Glutamatergic neuron (in vitro differentiated cells): ENCODE data around the gene S100G. TPM values are rescaled to one million over a fixed set of nuclear protein-coding genes. Genes with fewer than 3 reads are reported as not detected.
"Not testable (repeated sequence)": the region's sequence is repeated elsewhere in the genome, so short reads cannot be mapped to it uniquely, and the experiment has no call there.

ENCODE experiments used
- DNase-seq: peaks from one replicate; pipeline ENCODE4 v3.0.0; 2022
- H3K27ac Mint-ChIP-seq: one replicate; pipeline ENCODE4 v1.8.0; 2020; ENCODE audit warnings: mild to moderate bottlenecking, mixed read lengths, inconsistent platforms; ENCODE audit not compliant: unreplicated experiment
- H3K27me3 Mint-ChIP-seq: one replicate; pipeline ENCODE4 v1.8.0; 2020; ENCODE audit warnings: mild to moderate bottlenecking, moderate library complexity, mixed read lengths, inconsistent platforms; ENCODE audit not compliant: unreplicated experiment
- H3K36me3 Mint-ChIP-seq: one replicate; pipeline ENCODE4 v1.8.0; 2020; ENCODE audit warnings: mild to moderate bottlenecking, mixed read lengths, inconsistent platforms; ENCODE audit not compliant: unreplicated experiment
- H3K4me1 Mint-ChIP-seq: one replicate; pipeline ENCODE4 v1.8.0; 2020; ENCODE audit warnings: mild to moderate bottlenecking, low read depth, mixed read lengths, inconsistent platforms; ENCODE audit not compliant: unreplicated experiment
- H3K4me3 Mint-ChIP-seq: one replicate; pipeline ENCODE4 v1.8.0; 2020; ENCODE audit warnings: mild to moderate bottlenecking, mixed read lengths, inconsistent platforms; ENCODE audit not compliant: unreplicated experiment
- H3K9me3 Mint-ChIP-seq: one replicate; pipeline ENCODE4 v1.8.0; 2020; ENCODE audit warnings: mild to moderate bottlenecking, moderate library complexity, mixed read lengths, inconsistent platforms; ENCODE audit not compliant: unreplicated experiment
- CTCF ChIP-seq: fragments of 200-600 bp; sonication (generic); IDR thresholded peaks from one replicate; pipeline ENCODE4 v1.5.0; 2021; ENCODE audit not compliant: partially characterized antibody, unreplicated experiment
- total RNA-seq: library from RNA; stranded (reverse); fragmentation: NEBNext Ultra II Directional; extraction: Animal tissue kit (Norgen Biotek cat#: 25700); gene quantifications from one replicate; pipeline ENCODE4 v1.2.1, GENCODE V29; 2021; ENCODE audit not compliant: unreplicated experiment

S100G gene
- total RNA-seq, 1 donor from 2014 or later, result not detected

GRCh38 chrX:16619024-16619423 is 30.9 kb upstream of the S100G start:
- peaks cover 2% of the 10 kb centered on the region for H3K27me3 Mint-ChIP-seq

GRCh38 chrX:16628511-16628910 is 21.4 kb upstream of the S100G start:
- DNase-seq, H3K27me3 Mint-ChIP-seq, H3K9me3 Mint-ChIP-seq, H3K27ac Mint-ChIP-seq, H3K4me3 Mint-ChIP-seq, H3K4me1 Mint-ChIP-seq, H3K36me3 Mint-ChIP-seq: not testable (repeated sequence)

More at GRCh38 chrX:16619024-16619423, 30.9 kb upstream of the S100G start:
- Mint-ChIP-seq H3K36me3 (no peaks in the 10 kb centered on the region), H3K4me1 (no peaks in the 10 kb centered on the region), H3K9me3 (no peaks in the 10 kb centered on the region), H3K27ac (no peak overlapping the region), H3K4me3 (no peak overlapping the region)
- DNase-seq, result no peak
- TF ChIP-seq CTCF, result no peak

- no peak for TF ChIP-seq CTCF
- no peak for DNase-seq
- H3K9me3 Mint-ChIP-seq, result no peaks in the 10 kb centered on the region
- H3K27me3 Mint-ChIP-seq, result no peaks in the 10 kb centered on the region
- no peak overlapping the region for H3K27ac Mint-ChIP-seq
- H3K36me3 Mint-ChIP-seq, result no peaks in the 10 kb centered on the region
- H3K4me1 Mint-ChIP-seq, result peaks cover 4% of the 10 kb centered on the region
- no peak overlapping the region for H3K4me3 Mint-ChIP-seq
These were observed 20.9 kb upstream of the S100G start for GRCh38 chrX:16628946-16629595.

GRCh38 chrX:16629909-16630308 is 20.0 kb upstream of the S100G start:
- Mint-ChIP-seq H3K27ac (no peak overlapping the region), H3K4me3 (no peak overlapping the region), H3K9me3 (no peaks in the 10 kb centered on the region), H3K36me3 (no peaks in the 10 kb centered on the region), H3K27me3 (no peaks in the 10 kb centered on the region), H3K4me1 (peaks cover 4% of the 10 kb centered on the region)
- DNase-seq, result no peak
- no peak for TF ChIP-seq CTCF

GRCh38 chrX:16633754-16634153 is 16.2 kb upstream of the S100G start:
- H3K4me3 Mint-ChIP-seq, result no peak overlapping the region
- H3K4me1 Mint-ChIP-seq, result peaks cover 4% of the 10 kb centered on the region
- H3K36me3 Mint-ChIP-seq, result no peaks in the 10 kb centered on the region

More at GRCh38 chrX:16633754-16634153, 16.2 kb upstream of the S100G start:
- no peak for DNase-seq
- no peak for TF ChIP-seq CTCF
- no peaks in the 10 kb centered on the region for H3K27me3 Mint-ChIP-seq
- H3K27ac Mint-ChIP-seq, result no peak overlapping the region
- no peaks in the 10 kb centered on the region for H3K9me3 Mint-ChIP-seq
